ENCODE results near the gene CACNA1A. TPM values are rescaled to one million over a fixed set of nuclear protein-coding genes. Genes with fewer than 3 reads are reported as not detected.
"Not testable (repeated sequence)": the region's sequence is repeated elsewhere in the genome, so short reads cannot be mapped to it uniquely, and the experiment has no call there.

Gene CACNA1A
- 3.1 TPM for polyA plus RNA-seq

DNA sequence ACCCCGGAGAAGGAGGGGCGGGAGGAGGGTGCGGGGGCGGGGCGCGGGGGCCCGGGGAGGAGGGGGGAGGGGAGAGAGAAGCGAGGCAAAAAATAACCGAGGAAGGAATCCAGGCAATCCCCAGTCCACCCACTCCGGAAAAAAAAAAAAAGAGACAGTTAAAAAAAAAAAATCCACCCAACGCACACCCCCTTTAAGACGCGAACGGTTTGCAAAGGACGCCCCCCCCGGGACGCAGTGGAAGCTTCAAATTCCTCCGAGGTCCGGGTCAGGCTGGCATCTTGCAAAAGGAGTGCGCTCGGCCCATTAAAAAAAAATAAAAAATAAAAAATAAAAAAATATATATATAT, at the start of gene CACNA1A:
Gene CACNA1A, minus strand, starts transcription at position 9 of the 350 bp plus-strand sequence. CDS start 255 bp downstream, outside the sequence.
- H3K4me3 Mint-ChIP-seq, result peak within 1 kb of the TSS in 2 of 4 donors; percentile 68 to 79
- no peaks in the 10 kb centered on the region for H3K4me1 Mint-ChIP-seq
- H3K27ac Mint-ChIP-seq, result no peak within 1 kb of the TSS
- H3K27me3 Mint-ChIP-seq, result peaks cover 47% of the 10 kb centered on the region
- H3K36me3 Mint-ChIP-seq, result peaks cover 2% of the 10 kb centered on the region
- peaks cover 3 to 7% (median 7%) of the 10 kb centered on the region in 3 donors for H3K9me3 Mint-ChIP-seq

GRCh38 chr19:13554506-13555240, 48.4 kb upstream of the CACNA1A start:
- Mint-ChIP-seq H3K4me1 (peaks cover 0 to 2% (median under 1%) of the 10 kb centered on the region in 3 donors), H3K27me3 (peaks cover 11% of the 10 kb centered on the region), H3K4me3 (no peak overlapping the region), H3K36me3 (peaks cover 1% of the 10 kb centered on the region), H3K27ac (peak overlapping the region in 1 of 3 donors; percentile 6), H3K9me3 (peaks cover 0 to 2% (median under 1%) of the 10 kb centered on the region in 3 donors)

- Mint-ChIP-seq H3K4me1 (peaks cover 0 to 1% (median 0%) of the 10 kb centered on the region in 3 donors), H3K9me3 (peaks cover 0 to 2% (median 0%) of the 10 kb centered on the region in 3 donors), H3K36me3 (no peaks in the 10 kb centered on the region), H3K27ac (no peak overlapping the region), H3K4me3 (no peak overlapping the region), H3K27me3 (peaks cover 11% of the 10 kb centered on the region)
Measured at GRCh38 chr19:13553880-13554400, 47.7 kb upstream of the CACNA1A start.

GRCh38 chr19:13548131-13548530, 41.9 kb upstream of the CACNA1A start:
- Mint-ChIP-seq H3K36me3 (no peaks in the 10 kb centered on the region), H3K9me3 (peaks cover 0 to 6% (median 0%) of the 10 kb centered on the region in 3 donors), H3K27me3 (peaks cover 5% of the 10 kb centered on the region), H3K4me1 (peaks cover 0 to 1% (median 0%) of the 10 kb centered on the region in 3 donors), H3K4me3 (no peak overlapping the region), H3K27ac (no peak overlapping the region)

DNA sequence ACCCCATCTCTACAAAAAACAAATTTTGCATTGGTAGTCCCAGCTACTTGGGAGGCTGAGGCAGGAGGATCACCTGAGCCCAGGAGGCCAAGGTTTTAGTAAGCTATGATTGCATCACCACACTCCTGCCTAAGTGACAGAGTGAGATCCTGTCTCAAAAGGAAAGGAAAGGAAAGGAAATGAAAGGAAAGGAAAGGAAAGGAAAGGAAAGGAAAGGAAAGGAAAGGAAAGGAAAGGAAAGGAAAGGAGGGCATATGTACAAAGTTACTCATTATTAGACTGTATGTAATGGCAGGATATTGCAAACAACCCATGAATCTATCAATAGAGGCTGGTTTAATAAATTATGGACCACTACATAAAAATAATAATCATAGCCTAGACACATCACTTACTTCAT, 40.8 kb upstream of the CACNA1A start:
- H3K27me3 Mint-ChIP-seq, result peaks cover 2% of the 10 kb centered on the region
- H3K4me1 Mint-ChIP-seq, result peaks cover 0 to 1% (median 0%) of the 10 kb centered on the region in 3 donors
- no peak overlapping the region for H3K4me3 Mint-ChIP-seq
- no peaks in the 10 kb centered on the region for H3K36me3 Mint-ChIP-seq
- H3K9me3 Mint-ChIP-seq, result peaks cover 0 to 8% (median 0%) of the 10 kb centered on the region in 3 donors
- H3K27ac Mint-ChIP-seq, result no peak overlapping the region

GRCh38 chr19:13544423-13544822, 38.1 kb upstream of the CACNA1A start:
- Mint-ChIP-seq H3K36me3 (no peaks in the 10 kb centered on the region), H3K9me3 (peaks cover 0 to 7% (median 0%) of the 10 kb centered on the region in 3 donors)

DNA sequence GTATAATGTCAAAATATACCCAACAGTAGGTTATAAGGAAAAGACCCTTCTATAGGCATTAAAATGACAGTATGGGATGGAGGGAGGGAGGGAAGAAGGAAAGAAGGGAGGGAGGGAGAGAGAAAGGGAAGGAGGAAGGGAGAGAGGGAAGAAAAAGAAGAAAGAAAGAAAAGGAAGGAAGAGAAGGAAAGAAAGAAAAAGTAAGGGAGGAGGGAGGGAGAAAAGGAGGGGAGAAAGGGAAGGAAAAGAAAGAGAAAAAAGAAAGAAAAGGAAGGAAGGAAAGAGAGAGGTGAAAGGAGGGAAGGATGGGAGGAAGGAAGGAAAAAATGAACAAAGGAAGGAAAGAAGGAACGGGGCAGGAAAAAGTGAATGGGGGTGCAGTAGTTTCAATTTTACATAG, 35.3 kb upstream of the CACNA1A start:
- H3K9me3 Mint-ChIP-seq, result peaks cover 0 to 7% (median 6%) of the 10 kb centered on the region in 3 donors

More at GRCh38 chr19:13544423-13544822, 38.1 kb upstream of the CACNA1A start:
- Mint-ChIP-seq H3K4me1 (no peaks in the 10 kb centered on the region), H3K4me3 (no peak overlapping the region), H3K27me3 (peaks cover 4% of the 10 kb centered on the region), H3K27ac (no peak overlapping the region)

GRCh38 chr19:13539332-13539731, 33.1 kb upstream of the CACNA1A start:
- Mint-ChIP-seq H3K4me1 (peaks cover 0 to 4% (median 1%) of the 10 kb centered on the region in 3 donors), H3K27me3 (peaks cover 7% of the 10 kb centered on the region), H3K27ac (no peak overlapping the region), H3K4me3 (no peak overlapping the region), H3K36me3 (peaks cover 3% of the 10 kb centered on the region), H3K9me3 (peaks cover 0 to 7% (median 6%) of the 10 kb centered on the region in 3 donors)

More for the DNA sequence above, 35.3 kb upstream of the CACNA1A start:
- no peak overlapping the region for H3K27ac Mint-ChIP-seq
- peaks cover 0 to 4% (median 1%) of the 10 kb centered on the region in 3 donors for H3K4me1 Mint-ChIP-seq
- H3K36me3 Mint-ChIP-seq, result peaks cover 3% of the 10 kb centered on the region
- H3K27me3 Mint-ChIP-seq, result peaks cover 7% of the 10 kb centered on the region
- H3K4me3 Mint-ChIP-seq, result no peak overlapping the region

DNA sequence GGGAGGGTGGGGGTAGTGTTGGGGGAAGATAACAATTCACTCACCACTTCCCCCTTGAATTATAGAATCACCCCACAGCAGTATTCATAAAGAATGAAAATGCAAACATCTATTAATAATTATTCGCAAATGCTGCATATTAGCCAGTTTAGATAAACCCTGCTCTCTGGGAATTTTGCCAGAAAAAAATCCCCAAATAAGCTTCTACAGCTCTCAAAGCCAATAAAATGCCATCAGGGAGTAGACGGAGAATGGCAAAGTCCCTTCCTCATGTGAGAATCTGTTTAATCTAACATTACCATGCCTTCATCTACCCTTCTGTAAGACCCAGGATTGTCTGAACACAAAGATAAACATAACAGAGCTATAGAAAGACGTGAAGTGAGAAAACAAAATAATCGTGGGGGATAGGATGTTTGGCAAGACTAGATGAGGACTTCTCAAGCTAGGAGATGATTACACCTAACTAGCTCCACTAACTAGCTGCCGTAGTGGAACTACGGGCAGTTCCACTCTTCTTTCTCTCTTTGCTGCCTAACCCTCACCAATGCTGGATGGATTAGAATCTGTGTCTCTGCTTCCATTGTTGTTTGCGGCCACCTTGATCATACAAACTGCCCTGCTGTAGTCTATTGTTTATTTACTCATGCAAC, 32.4 kb upstream of the CACNA1A start:
- peaks cover 0 to 4% (median 1%) of the 10 kb centered on the region in 3 donors for H3K4me1 Mint-ChIP-seq
- no peak overlapping the region for H3K27ac Mint-ChIP-seq

GRCh38 chr19:13537454-13537853, 31.2 kb upstream of the CACNA1A start:
- H3K9me3 Mint-ChIP-seq, result peaks cover 0 to 6% (median 3%) of the 10 kb centered on the region in 3 donors
- H3K36me3 Mint-ChIP-seq, result peaks cover 3% of the 10 kb centered on the region
- peaks cover 0 to 4% (median 1%) of the 10 kb centered on the region in 3 donors for H3K4me1 Mint-ChIP-seq

More for the DNA sequence above, 32.4 kb upstream of the CACNA1A start:
- H3K4me3 Mint-ChIP-seq, result no peak overlapping the region
- peaks cover 0 to 6% (median 5%) of the 10 kb centered on the region in 3 donors for H3K9me3 Mint-ChIP-seq
- H3K27me3 Mint-ChIP-seq, result peaks cover 7% of the 10 kb centered on the region
- peaks cover 3% of the 10 kb centered on the region for H3K36me3 Mint-ChIP-seq

DNA sequence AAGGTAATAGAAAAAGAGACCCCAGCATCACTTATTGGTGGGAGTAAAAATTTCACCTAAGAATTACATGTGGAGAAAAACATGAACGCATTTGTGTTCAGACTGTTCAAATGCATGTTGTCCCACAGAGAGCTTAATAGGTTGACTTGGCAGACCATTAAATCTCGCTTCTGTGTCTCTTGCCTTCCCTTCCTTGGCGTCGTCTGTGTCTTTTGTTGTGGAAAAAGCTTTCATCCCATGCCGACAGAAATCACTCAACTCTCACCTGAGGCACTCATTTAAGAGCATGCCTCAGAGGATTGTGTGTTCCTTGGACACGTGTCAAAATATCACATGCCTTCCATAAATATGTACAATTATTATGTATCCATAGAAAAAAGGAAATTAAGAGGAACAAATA, 24.4 kb upstream of the CACNA1A start:
- Mint-ChIP-seq H3K27ac (no peak overlapping the region), H3K9me3 (peaks cover 0 to 7% (median 0%) of the 10 kb centered on the region in 3 donors), H3K27me3 (peaks cover 10% of the 10 kb centered on the region), H3K4me1 (no peaks in the 10 kb centered on the region), H3K4me3 (no peak overlapping the region), H3K36me3 (no peaks in the 10 kb centered on the region)

More at GRCh38 chr19:13537454-13537853, 31.2 kb upstream of the CACNA1A start:
- H3K27me3 Mint-ChIP-seq, result peaks cover 7% of the 10 kb centered on the region
- H3K27ac Mint-ChIP-seq, result no peak overlapping the region
- no peak overlapping the region for H3K4me3 Mint-ChIP-seq

DNA sequence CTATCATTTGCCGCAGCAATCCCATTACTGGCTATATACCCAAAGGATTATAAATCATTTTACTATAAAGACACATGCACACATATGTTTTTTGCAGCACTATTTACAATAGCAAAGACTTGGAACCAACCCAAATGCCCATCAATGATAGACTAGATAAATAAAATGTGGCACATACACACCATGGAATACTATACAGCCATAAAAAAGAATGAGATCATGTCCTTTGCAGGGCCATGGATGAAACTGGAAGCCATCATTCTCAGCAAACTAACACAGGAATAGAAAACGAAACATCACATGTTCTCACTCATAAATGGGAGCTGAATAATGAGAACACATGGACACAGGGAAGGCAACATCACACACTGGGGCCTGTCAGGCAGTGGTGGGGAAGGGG, 23.4 kb upstream of the CACNA1A start:
- not testable (repeated sequence) for H3K4me1 Mint-ChIP-seq, H3K27ac Mint-ChIP-seq, H3K9me3 Mint-ChIP-seq, H3K27me3 Mint-ChIP-seq, H3K36me3 Mint-ChIP-seq, H3K4me3 Mint-ChIP-seq

- Mint-ChIP-seq H3K27ac (no peak overlapping the region), H3K4me1 (no peaks in the 10 kb centered on the region), H3K36me3 (peaks cover 4% of the 10 kb centered on the region), H3K9me3 (peaks cover 5 to 12% (median 9%) of the 10 kb centered on the region in 3 donors), H3K27me3 (peaks cover 16% of the 10 kb centered on the region), H3K4me3 (no peak overlapping the region)
Measured at GRCh38 chr19:13526552-13526951, 20.3 kb upstream of the CACNA1A start.

DNA sequence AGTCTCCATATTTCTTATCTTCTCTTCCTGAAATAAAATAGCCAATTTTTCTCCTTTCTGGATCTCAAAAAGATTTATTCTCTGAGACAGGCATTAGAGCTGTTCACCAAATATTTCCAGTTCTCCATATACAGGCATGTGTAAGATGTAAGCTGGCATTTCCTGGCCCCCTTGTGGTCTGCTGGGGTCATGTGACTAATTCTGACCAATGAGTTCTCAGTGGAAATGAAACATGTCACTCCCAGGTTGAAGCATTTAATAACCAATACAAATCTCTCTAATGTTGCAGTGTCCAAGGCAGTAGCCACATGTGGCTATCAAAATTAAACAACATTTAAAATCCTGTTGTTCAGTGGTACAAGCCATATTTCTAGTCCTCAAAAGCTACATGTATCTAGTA, 14.8 kb upstream of the CACNA1A start:
- H3K9me3 Mint-ChIP-seq, result peaks cover 8 to 35% (median 19%) of the 10 kb centered on the region in 3 donors
- no peak overlapping the region for H3K27ac Mint-ChIP-seq
- H3K36me3 Mint-ChIP-seq, result peaks cover 4% of the 10 kb centered on the region
- H3K4me1 Mint-ChIP-seq, result no peaks in the 10 kb centered on the region
- no peak overlapping the region for H3K4me3 Mint-ChIP-seq
- H3K27me3 Mint-ChIP-seq, result peaks cover 10% of the 10 kb centered on the region

- peaks cover 3% of the 10 kb centered on the region for H3K36me3 Mint-ChIP-seq
- H3K27me3 Mint-ChIP-seq, result peaks cover 30% of the 10 kb centered on the region
- no peak overlapping the region for H3K4me3 Mint-ChIP-seq
- peaks cover 3 to 10% (median 9%) of the 10 kb centered on the region in 3 donors for H3K9me3 Mint-ChIP-seq
- H3K27ac Mint-ChIP-seq, result no peak overlapping the region
- no peaks in the 10 kb centered on the region for H3K4me1 Mint-ChIP-seq
Measured at GRCh38 chr19:13511947-13512346, 5.7 kb upstream of the CACNA1A start.
